ENCODE measurements around the gene NAA16.

Gene NAA16

DNA sequence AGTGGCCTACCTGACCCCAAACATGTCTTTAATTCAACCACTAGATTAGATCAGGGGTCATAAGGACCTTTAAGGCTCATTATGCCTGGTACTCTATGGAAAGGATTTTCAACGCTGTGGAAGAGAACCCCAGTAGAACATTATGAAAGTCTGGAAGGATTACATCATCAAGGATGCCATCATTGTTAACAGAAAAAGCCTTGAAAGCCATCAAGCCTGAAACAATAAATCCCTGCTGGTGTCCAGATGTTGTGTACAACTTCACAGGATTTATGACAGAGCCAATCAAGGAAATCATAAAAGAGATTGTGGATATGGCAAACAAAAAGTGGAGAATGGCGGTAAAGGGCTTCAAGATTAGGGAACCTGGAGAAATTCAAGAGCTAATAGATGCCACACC is 59.7 kb downstream of the NAA16 start:
- DNase-seq (ENCODE audit: low read depth): peak; percentile 35
- H3K4me3 ChIP-seq (ENCODE audit: control insufficient read depth, low read depth, low read length): no peak overlapping the region
- TF ChIP-seq, protein P1, sequence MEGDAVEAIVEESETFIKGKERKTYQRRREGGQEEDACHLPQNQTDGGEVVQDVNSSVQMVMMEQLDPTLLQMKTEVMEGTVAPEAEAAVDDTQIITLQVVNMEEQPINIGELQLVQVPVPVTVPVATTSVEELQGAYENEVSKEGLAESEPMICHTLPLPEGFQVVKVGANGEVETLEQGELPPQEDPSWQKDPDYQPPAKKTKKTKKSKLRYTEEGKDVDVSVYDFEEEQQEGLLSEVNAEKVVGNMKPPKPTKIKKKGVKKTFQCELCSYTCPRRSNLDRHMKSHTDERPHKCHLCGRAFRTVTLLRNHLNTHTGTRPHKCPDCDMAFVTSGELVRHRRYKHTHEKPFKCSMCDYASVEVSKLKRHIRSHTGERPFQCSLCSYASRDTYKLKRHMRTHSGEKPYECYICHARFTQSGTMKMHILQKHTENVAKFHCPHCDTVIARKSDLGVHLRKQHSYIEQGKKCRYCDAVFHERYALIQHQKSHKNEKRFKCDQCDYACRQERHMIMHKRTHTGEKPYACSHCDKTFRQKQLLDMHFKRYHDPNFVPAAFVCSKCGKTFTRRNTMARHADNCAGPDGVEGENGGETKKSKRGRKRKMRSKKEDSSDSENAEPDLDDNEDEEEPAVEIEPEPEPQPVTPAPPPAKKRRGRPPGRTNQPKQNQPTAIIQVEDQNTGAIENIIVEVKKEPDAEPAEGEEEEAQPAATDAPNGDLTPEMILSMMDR (conservative IDR thresholded peaks at IDR 0.05; ENCODE audit: control insufficient read depth, insufficient read depth, low read depth, low read length): no peak

DNA sequence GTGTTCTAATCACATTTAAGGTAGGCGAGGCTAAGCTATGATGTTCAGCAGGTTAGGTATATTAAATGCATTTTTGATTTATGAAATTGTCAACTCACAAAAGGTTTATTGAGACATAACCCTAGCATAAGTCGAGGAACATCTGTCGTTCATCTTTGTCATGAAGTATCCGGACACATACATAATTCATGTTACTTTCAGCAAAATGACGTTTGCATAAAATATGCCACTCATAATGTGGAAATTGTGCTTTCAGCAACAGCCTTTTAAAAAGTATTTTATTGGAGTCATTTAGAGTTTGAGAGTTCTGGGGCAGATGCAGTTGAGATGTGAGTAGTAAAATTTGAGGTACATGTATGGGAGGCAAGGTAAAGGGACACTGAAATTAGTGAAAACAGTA is 66.4 kb downstream of the NAA16 start:
- TF ChIP-seq, protein P1 (conservative IDR thresholded peaks at IDR 0.05; ENCODE audit: control insufficient read depth, insufficient read depth, low read depth, low read length): no peak
- H3K4me3 ChIP-seq (ENCODE audit: control insufficient read depth, low read depth, low read length): no peak overlapping the region
- DNase-seq (ENCODE audit: low read depth): no peak

DNA sequence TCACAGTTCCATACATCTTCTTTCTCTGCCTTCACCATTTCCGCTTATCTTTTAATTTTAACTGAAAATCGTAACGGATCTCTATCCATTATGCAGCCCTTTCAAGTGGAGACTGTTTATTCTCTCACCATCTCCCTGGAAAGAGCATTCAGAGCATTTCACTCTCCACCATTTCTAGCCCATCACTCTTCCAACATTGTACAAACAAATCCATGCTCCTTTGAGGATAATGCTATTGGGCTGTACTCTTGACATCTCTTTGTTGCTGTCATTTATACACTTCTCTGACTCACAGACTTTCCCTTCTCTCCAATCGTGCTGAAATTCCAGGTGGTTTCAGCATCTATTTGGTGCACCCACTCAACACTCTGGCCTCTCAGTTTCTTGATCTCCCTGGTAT is 71.4 kb downstream of the NAA16 start:
- DNase-seq (ENCODE audit: low read depth): no peak
- no peak overlapping the region for H3K4me3 ChIP-seq (ENCODE audit: control insufficient read depth, low read depth, low read length)
- TF ChIP-seq, protein P1 (conservative IDR thresholded peaks at IDR 0.05; ENCODE audit: control insufficient read depth, insufficient read depth, low read depth, low read length): no peak

DNA sequence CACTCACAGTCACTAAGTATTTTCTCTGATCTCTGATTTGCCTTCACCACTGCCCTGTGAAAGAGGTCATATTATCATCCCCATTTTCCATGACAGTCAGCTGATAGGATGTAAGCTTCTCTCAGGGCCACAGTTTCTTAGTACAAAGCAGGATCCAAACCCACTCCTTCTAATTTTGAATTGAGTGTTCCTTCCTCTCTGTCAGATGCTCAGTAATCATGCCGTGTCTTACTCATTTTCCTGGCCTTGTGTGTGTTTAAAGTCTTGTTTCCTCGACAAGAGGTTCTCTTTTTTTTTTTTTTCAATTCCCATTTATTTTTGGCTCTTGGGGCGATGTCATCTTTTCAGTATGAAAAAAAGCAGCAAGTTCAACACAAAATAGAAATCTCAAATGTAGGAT is 72.3 kb downstream of the NAA16 start:
- TF ChIP-seq, protein P1 (conservative IDR thresholded peaks at IDR 0.05; ENCODE audit: control insufficient read depth, insufficient read depth, low read depth, low read length): no peak
- DNase-seq (ENCODE audit: low read depth): no peak
- no peak overlapping the region for H3K4me3 ChIP-seq (ENCODE audit: control insufficient read depth, low read depth, low read length)

DNA sequence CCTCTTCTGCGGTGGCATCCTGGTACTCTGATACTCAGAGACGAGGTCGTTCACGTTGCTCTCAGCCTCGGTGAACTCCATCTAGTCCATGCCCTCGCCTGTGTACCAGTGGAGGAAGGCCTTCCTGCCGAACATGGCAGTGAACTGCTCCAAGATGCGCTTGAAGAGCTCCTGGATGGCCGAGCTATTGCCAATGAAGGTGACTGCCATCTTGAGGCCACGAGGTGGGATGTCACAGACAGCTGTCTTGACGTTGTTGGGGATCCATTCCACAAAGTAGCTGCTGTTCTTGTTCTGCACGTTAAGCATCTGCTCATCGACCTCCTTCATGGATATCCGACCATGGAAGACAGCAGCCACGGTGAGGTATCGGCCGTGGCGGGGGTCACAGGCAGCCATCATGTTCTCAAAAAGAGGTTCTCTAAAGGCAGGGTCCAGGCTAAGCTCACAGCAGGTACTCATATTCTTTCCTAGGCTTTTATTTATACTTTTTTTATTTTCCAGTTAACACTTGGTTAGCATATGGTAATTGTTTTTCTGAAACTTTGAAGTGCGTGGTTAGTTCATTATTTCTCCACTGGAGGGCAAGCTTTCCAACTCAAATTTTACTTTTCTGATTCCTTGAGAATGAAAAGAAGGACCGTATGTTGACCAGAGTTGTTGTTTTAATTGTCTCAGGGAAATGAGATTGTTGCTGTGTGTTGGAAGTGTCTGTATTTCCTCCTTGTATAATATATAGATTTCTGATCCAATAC is 73.9 kb downstream of the NAA16 start:
- H3K4me3 ChIP-seq (ENCODE audit: control insufficient read depth, low read depth, low read length): no peak overlapping the region
- peak; percentile 33 for DNase-seq (ENCODE audit: low read depth)
- TF ChIP-seq, protein P1 (conservative IDR thresholded peaks at IDR 0.05; ENCODE audit: control insufficient read depth, insufficient read depth, low read depth, low read length): peak; percentile 40

DNA sequence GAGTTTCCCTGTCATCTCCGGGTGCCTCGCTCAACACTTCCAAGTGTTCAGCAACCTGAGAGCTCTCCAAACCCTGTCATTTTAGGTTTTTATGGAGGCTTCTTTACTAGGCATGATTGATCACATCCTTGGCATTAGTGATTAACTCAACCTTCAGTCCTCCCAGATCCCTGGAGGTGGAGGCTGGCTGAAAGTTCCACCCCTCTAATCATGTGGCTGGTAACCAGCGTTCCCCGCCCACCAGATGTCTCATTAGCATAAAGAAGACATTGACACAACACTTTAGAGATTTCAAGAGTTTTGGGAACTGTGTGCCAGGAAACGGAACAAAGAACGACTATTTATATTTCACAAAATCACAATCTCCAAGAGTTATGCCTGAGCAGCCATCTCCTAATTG is 75.1 kb downstream of the NAA16 start:
- TF ChIP-seq, protein P1 (conservative IDR thresholded peaks at IDR 0.05; ENCODE audit: control insufficient read depth, insufficient read depth, low read depth, low read length): no peak
- no peak overlapping the region for H3K4me3 ChIP-seq (ENCODE audit: control insufficient read depth, low read depth, low read length)
- DNase-seq (ENCODE audit: low read depth): no peak
